GM21390 (cell line): ENCODE data around the gene MRPL48.
"Not testable (repeated sequence)": the region's sequence is repeated elsewhere in the genome, so short reads cannot be mapped to it uniquely, and the experiment has no call there.

Experiments used
- ATAC-seq: cut with Tn5 transposase; IDR thresholded peaks from one replicate; pipeline ENCODE4 v1.9.1; 2021; ENCODE audit not compliant: unreplicated experiment

Gene MRPL48

DNA sequence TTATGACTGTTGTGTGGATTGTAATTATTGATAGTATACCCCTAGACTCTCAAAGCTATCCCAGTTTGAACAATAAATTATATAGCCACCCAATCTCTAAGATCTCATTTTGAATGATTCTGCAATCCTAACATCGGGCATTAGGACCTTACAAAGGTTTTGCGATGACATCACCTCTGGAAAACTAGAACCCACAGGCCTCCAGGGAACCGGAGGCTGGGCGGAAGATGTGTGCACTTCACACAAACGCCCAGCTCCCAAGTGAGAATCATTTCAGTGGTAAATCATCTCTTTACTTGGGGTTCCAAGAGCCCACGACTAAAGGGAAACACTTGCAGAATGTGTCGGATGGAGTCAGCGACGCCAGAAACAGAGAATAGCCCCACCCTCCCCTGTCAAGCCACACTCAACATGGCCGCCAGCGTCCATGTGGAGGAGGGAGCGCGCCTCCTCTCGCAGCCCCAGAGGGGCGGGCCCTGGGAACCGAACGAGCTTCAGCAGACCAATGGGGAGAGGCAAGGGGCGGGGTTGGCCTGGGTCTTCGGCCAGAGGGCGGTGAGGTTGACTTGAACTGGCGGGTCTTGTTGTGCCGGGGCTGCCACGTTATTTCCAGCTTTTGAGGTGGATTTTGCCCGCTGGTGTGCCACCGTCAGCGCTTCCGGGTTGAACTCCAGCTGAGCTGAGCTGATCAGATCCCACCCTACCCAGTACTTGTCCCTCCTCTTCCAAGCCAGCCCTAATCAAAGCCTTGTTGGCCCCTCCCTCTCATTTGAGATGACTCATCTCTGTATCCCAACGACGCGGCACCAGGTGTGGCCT is 8.4 kb upstream of the MRPL48 start:
- ATAC-seq: peak; percentile 97

DNA sequence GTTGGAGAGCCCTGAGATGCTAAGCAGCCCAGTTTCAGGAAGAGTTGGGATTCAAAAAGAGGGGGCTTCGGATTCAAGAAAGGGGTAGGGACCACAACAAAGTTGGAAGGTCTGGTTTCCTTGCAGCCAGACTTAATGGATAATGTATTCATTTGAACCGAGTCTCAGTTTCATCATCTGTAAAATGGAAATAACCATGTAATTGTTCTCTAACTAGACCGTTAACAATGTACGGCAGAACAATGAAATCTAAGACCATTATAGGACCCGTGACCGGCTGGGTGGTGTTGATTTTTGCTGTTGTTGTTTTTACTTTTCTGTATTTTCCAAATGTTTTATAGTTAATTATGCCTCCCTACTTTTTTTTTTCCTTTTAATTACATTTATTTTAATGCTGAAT is 6.4 kb upstream of the MRPL48 start:
- ATAC-seq: no peak

DNA sequence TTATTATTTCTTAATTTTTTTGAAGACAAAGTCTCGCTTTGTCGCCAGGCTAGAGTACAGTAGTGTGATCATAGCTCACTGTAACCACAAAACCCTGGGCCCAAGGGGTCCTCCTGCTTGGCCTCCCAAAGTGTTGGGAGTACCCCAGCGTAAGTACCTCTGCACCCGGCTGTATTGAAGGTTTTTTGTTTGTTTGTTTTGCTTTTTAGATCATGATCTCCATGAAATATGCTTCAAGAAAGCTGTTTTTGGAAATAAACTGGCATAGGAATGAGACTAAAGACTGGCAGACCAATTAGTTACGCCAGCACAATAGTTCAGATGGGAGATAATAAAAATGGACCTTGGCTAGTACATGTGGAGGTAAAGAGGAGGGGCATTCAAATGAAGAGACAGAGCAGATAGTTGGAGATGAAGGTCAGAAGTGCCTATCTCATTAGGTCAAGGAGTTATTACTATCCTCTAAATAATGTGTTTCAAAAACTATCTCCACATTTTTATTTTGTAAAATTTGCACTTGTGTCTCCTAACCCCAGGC is 4.1 kb upstream of the MRPL48 start:
- no peak for ATAC-seq

DNA sequence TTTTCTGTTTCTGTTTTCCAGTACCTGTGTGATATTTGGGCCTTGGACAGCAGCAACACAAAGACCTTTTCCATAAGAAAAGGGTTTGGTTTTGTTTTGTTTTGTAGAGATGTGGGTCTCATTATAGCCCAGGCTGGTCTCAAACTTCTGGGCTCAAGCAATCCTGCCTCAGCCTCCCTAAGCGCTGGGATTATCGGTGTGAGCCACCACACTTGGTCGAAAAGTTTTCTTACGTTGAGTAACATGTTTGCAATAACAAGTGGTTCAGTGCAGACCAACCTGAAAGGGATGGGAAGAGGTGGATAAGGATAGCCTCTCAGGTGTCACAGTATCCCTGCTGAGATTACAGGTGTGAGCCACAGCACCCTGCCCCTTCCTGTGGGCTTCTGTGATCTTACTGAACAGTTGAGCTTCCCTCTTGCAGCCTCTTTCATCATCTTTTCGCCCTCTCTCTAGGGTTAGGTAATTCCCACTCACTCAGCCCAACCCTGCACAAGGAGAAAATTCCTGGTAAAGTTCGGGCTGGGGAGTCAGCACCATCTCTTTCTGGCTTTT is 3.5 kb upstream of the MRPL48 start:
- ATAC-seq: no peak

DNA sequence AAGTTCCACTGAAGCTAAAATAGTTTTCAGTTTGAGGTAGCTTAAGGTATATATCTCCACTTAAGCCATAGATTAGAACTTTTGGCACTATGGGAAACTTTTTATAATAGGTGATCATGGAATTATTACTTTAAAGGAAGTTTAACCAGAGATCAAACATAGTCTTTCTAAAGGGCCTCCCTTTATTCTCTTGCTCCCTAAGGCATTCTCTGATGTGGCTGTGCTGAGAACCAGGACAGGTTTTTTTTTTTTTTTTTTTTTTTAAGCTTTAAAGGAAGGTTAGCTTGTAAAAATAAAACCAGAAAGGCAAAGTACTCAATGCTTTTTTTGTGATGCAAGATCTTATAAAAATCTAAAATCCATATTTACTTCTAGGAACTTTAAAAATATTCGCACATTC is 2.9 kb upstream of the MRPL48 start:
- ATAC-seq: no peak

DNA sequence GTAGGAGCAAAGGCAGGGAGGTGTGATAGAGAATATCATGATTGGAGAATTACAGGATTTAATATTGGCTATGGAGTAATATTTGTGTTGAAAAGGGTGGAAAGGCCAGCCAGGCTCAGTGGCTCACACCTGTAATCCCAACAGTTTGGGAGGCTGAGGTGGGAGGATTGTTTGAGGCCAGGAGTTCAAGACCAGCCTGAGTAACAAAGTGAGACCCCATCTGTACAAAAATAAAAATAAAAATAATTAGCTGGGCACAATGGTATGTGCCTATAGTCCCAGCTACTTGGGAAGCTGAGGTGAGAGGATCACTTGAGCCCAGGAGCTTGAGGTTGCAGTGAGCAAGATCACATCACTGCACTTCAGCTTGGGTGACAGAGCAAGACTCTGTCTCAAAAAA is 2.2 kb upstream of the MRPL48 start:
- ATAC-seq: not testable (repeated sequence)

DNA sequence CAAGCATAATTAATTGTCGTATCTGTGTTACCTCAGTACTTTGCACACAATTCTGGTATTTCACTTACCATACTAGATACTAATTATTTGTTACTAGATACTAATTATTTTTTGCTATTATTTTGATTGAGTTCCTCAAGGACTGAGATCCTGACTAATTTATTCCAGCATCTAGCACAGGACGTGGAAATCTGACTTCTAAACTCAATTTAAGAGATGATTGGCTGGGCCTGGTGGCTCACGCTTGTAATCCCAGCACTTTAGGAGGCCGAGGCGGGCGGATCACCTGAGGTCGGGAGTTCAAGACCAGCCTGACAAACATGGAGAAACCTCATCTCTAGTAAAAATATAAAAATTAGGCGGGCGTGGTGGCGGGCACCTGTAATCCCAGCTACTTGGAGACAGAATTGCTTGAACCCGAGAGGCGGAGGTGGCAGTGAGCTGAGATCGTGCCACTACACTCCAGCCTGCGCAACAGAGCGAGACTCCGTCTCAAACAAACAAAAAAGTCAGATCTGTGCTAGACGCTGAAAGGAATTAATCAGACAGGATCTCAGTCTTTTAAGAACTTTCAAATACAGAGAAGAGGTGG is 527 bp upstream of the MRPL48 start:
- ATAC-seq: no peak

DNA sequence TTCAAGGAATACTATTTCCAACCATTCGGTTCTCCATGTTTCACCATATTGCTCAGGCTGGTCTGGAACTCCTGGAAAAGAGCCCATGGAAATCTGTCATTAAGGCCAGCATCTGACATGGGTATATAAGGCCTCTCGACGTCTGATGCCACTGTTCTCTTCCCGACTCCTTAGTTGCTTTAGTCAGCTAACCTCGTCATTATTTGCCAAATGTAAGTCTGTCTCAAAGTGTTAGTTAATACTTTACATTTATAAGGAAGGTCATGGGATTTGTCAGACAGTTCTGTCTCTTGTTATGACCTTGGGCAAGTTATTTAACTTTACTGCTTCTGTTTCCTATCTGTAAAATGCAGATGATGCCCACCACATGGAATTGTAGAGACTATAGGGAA is 1.6 kb downstream of the MRPL48 start:
- no peak for ATAC-seq

DNA sequence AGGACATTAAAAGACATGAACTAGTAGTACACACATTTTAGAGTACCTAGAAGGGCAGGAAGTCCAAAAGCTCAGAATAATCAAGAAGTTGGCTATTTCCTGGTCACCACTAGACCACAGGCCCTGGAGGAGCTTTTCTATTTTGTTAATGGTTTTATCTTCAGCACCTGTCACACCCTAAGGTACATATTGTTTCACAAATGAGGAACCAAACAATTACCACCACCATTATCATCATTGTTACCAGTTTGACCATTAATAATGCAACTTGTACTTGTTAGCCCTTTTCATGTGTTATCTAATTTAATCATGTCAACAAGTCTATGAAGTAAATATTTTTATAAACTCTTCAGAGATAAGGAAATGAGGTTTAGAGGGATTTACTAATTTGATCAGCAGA is 4.9 kb downstream of the MRPL48 start:
- no peak for ATAC-seq

DNA sequence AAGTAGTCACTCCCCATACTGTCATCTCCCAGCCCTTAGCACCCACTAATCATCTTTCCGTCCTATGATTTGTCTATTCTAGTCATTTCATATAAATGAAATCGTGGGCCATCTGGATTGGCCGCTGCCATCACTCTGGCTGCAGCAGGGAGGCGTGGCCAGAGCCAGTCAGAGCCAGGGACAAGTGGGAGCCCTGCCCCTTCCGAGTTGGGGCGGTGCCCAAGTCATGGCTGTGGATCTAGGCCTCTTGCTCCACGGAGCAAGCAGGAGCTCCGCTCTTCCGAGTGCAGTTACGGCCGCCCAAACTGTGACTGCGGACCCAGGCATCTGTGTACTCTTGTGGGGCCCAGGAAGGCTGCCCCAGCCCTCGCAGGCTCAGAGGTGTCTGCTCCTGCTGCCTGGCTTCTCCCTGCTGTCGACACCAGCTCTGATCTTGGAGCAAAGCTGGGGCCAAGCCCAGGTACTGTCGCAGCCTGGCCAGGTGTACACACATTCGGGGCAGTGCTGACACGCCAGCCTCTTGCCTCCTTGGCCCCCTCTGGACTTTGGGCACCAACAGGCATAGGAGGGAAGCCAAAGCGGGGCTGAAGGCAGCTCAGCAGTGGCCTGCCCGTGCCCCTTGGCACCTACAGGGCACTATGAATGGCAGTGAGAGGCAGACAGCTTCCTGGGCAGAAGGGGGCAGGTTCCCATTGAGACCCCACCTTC is 8.4 kb downstream of the MRPL48 start:
- no peak for ATAC-seq

DNA sequence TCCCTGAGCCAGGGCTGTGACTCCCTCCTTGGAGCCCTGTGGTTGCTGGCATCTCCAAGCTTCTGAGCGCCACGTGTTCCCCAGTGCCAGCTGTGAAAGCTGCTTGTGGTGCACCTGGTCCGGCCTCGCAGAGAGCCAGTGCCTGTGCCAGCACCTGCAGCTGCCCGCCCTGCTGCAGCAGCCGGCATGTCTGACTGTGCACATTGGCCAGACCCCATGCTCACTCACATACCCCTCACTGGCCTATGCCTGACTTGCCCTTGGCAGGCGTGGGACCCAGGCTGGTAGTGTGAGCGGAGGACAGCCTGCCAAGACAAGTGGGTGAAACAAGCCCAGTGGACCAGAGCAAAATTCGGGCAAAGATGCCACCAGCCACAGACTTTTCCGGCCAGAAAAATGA is 9.8 kb downstream of the MRPL48 start:
- no peak for ATAC-seq

DNA sequence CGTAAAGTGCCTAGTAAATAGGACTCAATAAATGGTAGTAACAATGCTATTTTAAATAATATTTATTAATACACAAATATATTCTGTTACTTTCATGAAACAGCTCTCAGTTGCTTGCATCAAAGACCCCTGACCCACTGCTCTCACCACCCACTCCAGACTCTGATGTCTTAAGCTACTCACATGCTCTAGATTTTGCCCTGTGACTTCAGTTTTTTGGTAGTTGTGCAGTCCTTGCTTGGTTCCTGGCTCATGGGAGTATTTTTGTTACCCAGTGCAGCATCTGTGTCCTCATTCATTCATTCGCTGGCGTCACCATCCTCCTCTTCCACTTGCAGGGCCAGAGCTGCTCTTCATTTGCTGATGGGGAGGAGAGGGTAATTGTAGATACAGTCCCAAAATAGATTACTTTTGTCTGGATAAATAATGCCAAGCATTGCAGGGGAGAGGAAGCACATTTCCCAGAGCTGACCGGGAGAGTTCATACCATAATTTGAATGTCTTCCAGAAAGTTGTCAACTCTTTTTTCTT is 12.7 kb downstream of the MRPL48 start:
- ATAC-seq: no peak

DNA sequence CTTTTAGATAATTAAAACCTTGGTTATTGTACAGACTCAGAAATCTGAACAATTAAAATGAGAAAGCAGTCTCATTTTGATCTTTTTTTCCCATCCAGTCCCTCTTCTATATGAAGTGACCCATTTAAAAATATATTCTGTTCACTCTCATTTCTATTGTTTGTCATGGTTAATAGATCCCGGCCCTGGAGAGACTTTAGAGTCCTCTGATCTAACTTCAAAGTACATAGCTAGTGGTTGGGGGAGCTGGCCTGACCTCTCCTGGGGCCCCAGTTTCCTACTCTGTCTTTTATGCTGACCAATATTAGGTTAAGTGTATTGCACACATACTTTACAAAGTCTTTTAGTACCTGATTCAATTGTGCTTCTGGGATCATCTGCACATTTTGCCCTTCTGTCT is 13.5 kb downstream of the MRPL48 start:
- ATAC-seq: no peak

DNA sequence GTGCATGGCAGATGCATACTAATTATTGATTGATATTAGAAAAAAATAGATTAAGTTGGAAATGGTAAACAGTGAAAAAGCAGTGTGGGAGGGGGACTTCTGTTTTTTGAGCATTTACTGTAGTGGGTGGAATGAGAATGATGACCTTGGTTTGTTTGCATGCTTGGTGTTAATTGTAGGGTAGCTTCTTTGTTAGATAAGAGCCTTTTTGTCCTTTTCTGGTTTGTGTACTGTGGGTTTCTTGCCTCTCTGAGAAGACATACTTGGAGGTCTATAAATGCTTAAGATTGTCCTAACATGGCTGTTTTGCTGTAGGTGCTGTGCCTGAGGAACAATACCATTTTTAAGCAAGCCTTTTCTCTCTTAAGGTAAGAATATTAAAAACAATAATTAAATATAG is 17.0 kb downstream of the MRPL48 start:
- no peak for ATAC-seq

DNA sequence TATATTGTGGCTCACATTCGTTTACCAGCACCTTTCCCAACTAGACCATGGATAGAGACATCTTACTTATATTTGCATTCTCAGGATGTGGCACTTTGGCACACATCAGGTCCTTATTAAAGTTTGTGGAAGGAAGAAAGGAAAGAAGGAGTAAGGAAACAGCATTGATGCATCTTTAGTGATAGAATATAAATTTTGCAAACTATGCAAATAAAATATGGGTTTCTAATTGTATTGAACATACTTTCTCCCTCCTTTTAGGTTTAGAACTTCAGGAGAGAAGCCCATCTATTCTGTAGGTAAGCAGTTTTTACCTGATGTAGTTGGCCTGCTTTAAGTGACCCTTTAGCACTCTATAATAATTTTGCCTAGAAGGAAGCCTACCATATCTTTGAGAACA is 20.4 kb downstream of the MRPL48 start:
- no peak for ATAC-seq

DNA sequence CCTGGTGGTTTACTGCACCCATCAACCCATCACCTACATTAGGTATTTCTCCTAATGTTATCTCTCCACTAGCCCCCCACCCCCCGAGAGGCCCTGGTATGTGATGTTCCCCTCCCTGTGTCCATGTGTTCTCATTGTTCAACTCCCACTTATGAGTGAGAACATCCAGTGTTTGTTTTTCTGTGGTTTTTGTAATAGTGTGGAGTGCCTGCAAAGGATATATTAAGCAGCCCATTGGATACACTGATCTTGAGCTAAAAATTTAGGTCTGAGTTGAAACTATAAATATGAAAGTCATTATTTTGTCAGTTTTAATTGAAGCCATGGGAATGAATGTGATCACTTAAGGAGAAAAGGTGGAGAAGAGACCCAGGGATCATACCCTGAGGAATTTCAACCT is 23.0 kb downstream of the MRPL48 start:
- no peak for ATAC-seq

DNA sequence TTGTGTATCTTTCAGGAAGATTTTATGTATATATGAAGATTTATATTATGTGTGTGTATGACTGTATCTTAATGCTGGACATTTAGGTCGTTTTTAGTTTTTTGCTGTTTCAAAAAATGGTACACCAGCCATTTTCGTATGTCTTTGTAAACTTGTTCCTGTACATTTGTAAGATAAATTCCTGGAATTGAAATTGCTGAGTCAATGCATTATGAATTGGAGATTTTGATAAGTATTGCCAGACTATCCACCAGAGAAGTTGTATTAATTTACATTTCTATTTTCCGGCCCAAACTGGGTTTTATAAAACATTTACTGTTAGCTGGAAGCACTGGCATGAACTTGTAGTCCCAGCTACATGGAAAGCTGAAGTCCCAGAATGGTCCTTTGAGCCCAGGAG is 24.6 kb downstream of the MRPL48 start:
- no peak for ATAC-seq

DNA sequence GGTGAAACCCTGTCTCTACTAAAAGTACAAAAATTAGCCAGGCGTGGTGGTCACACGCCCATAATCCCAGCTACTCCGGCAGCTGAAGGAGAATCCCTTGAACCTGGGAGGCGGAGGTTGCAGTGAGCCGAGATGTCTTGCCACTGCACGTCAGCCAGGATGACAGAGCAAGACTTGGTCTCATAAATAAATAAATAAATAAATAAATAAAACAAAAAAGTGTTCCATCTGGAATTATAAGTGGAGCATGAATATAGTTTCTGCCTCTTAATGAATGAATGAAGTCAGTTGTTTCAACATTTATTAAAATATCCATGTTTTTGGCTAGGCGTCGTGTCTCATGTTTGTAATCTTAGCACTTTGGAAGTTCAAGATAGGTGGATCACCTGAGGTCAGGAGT is 27.1 kb downstream of the MRPL48 start:
- ATAC-seq: no peak

DNA sequence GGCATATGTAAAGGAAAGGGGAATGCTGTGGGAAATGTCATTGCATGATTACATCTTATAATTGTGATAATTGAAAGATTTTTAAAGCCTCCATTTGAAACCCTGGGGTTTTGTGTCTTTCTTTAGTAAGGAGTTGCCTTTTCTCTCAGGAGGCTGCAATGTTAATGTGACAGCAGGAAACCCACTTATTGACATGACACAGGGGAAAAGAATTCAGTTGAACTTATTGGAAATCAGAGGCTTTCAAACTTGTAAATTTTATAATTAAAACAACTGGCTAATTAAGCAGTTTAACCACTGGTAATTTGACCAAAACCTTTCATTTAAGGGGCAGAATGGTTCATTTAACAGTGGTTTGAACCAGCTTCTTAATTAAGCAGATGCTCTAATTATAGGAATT is 31.2 kb downstream of the MRPL48 start:
- ATAC-seq: no peak

DNA sequence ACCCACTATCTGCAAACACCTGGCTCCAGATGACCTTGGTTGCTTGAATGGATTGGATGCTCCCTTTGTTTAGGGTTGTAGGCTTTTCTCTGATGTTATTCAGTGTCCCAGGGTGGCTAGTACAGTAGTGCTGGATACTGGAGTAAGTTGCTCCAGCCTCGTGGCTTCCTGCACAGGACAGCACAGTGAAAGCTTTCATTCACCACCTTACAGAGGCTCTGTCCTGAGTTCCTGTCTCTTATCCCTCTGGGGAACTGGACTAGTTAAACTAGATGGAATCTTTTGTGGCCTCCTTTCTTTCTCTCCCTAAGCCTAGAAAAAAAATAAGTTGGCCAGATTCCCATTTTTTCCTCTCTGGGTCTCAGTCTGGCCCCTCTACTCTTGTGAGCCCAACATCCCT is 42.6 kb downstream of the MRPL48 start:
- ATAC-seq: no peak

DNA sequence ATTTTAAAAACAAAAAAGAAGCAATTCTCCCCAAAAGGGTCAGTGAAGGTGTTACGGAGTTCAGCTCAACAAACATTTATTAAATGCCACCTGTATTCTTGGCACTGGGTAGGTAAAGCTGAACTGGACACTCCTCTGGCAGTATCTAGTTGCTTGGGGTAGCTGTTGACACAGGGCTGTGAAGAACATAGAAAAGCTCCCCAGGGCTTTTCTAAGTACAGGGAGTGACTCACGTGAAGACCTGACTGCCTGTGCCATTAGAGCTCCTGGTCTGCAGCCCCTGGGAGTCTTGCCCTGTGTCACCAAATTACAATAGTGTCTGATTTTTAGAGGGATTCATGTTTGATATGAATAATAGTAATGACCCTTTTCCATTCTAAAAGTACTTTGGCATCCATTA is 45.4 kb downstream of the MRPL48 start:
- no peak for ATAC-seq
